ENCODE measurements around the gene SORBS2.
"Not testable (repeated sequence)": the region's sequence is repeated elsewhere in the genome, so short reads cannot be mapped to it uniquely, and the experiment has no call there.

Gene SORBS2

GRCh38 chr4:185580699-185581098, 231.3 kb downstream of the SORBS2 start:
- DNase-seq, result no peak

- DNase-seq, result no peak
These were observed 233.7 kb downstream of the SORBS2 start for GRCh38 chr4:185578284-185578683.

- DNase-seq, result no peak
These were observed 234.7 kb downstream of the SORBS2 start for GRCh38 chr4:185576962-185577950.

GRCh38 chr4:185576314-185576961, 235.6 kb downstream of the SORBS2 start:
- DNase-seq, result no peak

- DNase-seq, result no peak
These were observed 238.3 kb downstream of the SORBS2 start for GRCh38 chr4:185573651-185574199.

GRCh38 chr4:185570727-185571126, 241.3 kb downstream of the SORBS2 start:
- no peak for DNase-seq

- DNase-seq, result no peak
These were observed 244.3 kb downstream of the SORBS2 start for GRCh38 chr4:185567381-185568376.

GRCh38 chr4:185566972-185567371, 245.0 kb downstream of the SORBS2 start:
- no peak for DNase-seq

GRCh38 chr4:185566425-185566824, 245.6 kb downstream of the SORBS2 start:
- DNase-seq, result no peak

- no peak for DNase-seq
These were observed 246.3 kb downstream of the SORBS2 start for GRCh38 chr4:185565696-185566095.

- DNase-seq, result no peak
These were observed 247.6 kb downstream of the SORBS2 start for GRCh38 chr4:185564349-185564748.

GRCh38 chr4:185562531-185562930, 249.5 kb downstream of the SORBS2 start:
- DNase-seq, result no peak

GRCh38 chr4:185560316-185560715, 251.7 kb downstream of the SORBS2 start:
- no peak for DNase-seq

GRCh38 chr4:185559915-185560281, 252.1 kb downstream of the SORBS2 start:
- DNase-seq, result no peak

GRCh38 chr4:185559251-185559914, 252.6 kb downstream of the SORBS2 start:
- DNase-seq, result not testable (repeated sequence)

- DNase-seq, result no peak
These were observed 257.4 kb downstream of the SORBS2 start for GRCh38 chr4:185554365-185555126.

GRCh38 chr4:185552254-185552653, 259.7 kb downstream of the SORBS2 start:
- no peak for DNase-seq

GRCh38 chr4:185550933-185551332, 261.1 kb downstream of the SORBS2 start:
- no peak for DNase-seq

GRCh38 chr4:185549095-185549639, 262.8 kb downstream of the SORBS2 start:
- no peak for DNase-seq

- DNase-seq, result no peak
These were observed 263.4 kb downstream of the SORBS2 start for GRCh38 chr4:185548587-185548986.

GRCh38 chr4:185546335-185546734, 265.7 kb downstream of the SORBS2 start:
- DNase-seq, result no peak

All from KG1 (cell line).